Gastrocnemius medialis (tissue), 4 donors: ENCODE results near the gene DKK1. TPM values are rescaled to one million over a fixed set of nuclear protein-coding genes. Genes with fewer than 3 reads are reported as not detected.

Source experiments
- ATAC-seq, 2 donors: fragments of 150-250 bp; one replicate each; pipeline ENCODE4 v1.9.1; 2016
- DNase-seq, 2 donors: peaks; one replicate each; pipeline ENCODE4 v3.0.0-alpha.2; 2019
- H3K27ac ChIP-seq, 4 donors: fragments of 200-600 bp; sonication (generic); 1 replicate in 1 of 4; 2 replicates in 3 of 4; pipeline ENCODE4 v1.5.1; 2016 to 2018; ENCODE audit warnings: mild to moderate bottlenecking in 2 of 4, moderate library complexity in 1 of 4
- H3K27me3 ChIP-seq, 3 donors: fragments of 200-600 bp; sonication (generic) in 2 of 3; 1 replicate in 1 of 3; 2 replicates in 2 of 3; pipeline versions ENCODE4 v1.5.1 to v1.6.0; 2016 to 2019; ENCODE audit warnings: mild to moderate bottlenecking in 1 of 3, moderate library complexity in 1 of 3
- H3K36me3 ChIP-seq, 2 donors: fragments of 200-600 bp; sonication (generic) in 1 of 2; one replicate each; pipeline ENCODE4 v1.5.1; 2017 to 2018
- H3K4me1 ChIP-seq, 2 donors: fragments of 200-600 bp; sonication (generic) in 1 of 2; one replicate each; pipeline ENCODE4 v1.5.1; 2016 to 2017; ENCODE audit warnings: mild to moderate bottlenecking in 2 of 2
- H3K4me3 ChIP-seq, 4 donors: fragments of 200-600 bp; sonication (generic) in 3 of 4; 1 replicate in 1 of 4; 2 replicates in 3 of 4; pipeline ENCODE4 v1.5.1; 2016 to 2019; ENCODE audit warnings: mild to moderate bottlenecking in 2 of 4
- H3K9me3 ChIP-seq, 3 donors: fragments of 200-600 bp; sonication (generic) in 2 of 3; 1 replicate in 1 of 3; 2 replicates in 2 of 3; pipeline ENCODE4 v1.5.1; 2016 to 2019
- CTCF ChIP-seq, 5 experiments: fragments of 450-650 bp in 3 of 5; fragments of 200-600 bp in 2 of 5; sonication (generic) in 2 of 5; IDR thresholded peaks in 4 of 5; conservative IDR thresholded peaks in 1 of 5; 1 replicate in 4 of 5; 2 replicates in 1 of 5; pipeline ENCODE4 v1.5.1; 2016 to 2019; ENCODE audit warnings: antibody characterized with exemption in 5 of 5, mild to moderate bottlenecking in 3 of 5, moderate library complexity in 3 of 5
- POLR2A ChIP-seq, 2 donors: fragments of 450-650 bp; IDR thresholded peaks; one replicate each; pipeline ENCODE4 v1.6.1; 2017; ENCODE audit warnings: antibody characterized with exemption in 2 of 2, mild to moderate bottlenecking in 2 of 2, moderate library complexity in 2 of 2
- in situ Hi-C, 4 donors: fragments of 200-750 bp; cut with MboI; loops; one replicate each; pipeline versions ENCODE4 v1.15.0 to v1.8.0; 2017; ENCODE audit warnings: low sequenced_read_pairs in 4 of 4
- intact Hi-C: fragments of 100-400 bp; cut with DNase I; formaldehyde crosslinking; loops from one replicate; pipeline ENCODE4 v1.15.1; 2023; ENCODE audit warnings: low total_unique reads
- total RNA-seq, 4 donors: library from RNA; depleted of rRNA; stranded (reverse); fragments of >200 nt; gene quantifications; one replicate each; pipeline versions ENCODE4 v1.1.0 to v1.2.3, GENCODE V29; 2016

DKK1 gene
- total RNA-seq, 4 donors from 2014 or later, result 0.78 TPM; not detected in 3

- Histone ChIP-seq H3K27ac (no peak overlapping the region), H3K9me3 (no peaks in the 10 kb centered on the region), H3K4me3 (no peak overlapping the region), H3K36me3 (no peaks in the 10 kb centered on the region), H3K4me1 (peaks cover 5 to 11% of the 10 kb centered on the region in 2 donors), H3K27me3 (no peaks in the 10 kb centered on the region)
- in situ Hi-C loops (no loop called here), intact Hi-C loops (no loop called here)
- no peak for TF ChIP-seq CTCF (IDR thresholded peaks at IDR 0.05 in 4 of 5, conservative IDR thresholded peaks at IDR 0.05 in 1 of 5)
- no peak for TF ChIP-seq POLR2A (IDR thresholded peaks at IDR 0.05)
- no peak for ATAC-seq
- no peak for DNase-seq
Observed at GRCh38 chr10:52300599-52301277, 13.3 kb upstream of the DKK1 start.

GRCh38 chr10:52308251-52309031 lies 5.6 kb upstream of the DKK1 start:
- H3K27me3 ChIP-seq, result peaks cover 0 to 3% (median 0%) of the 10 kb centered on the region in 3 donors
- H3K9me3 ChIP-seq, result no peaks in the 10 kb centered on the region
- peaks cover 5 to 10% of the 10 kb centered on the region in 2 donors for H3K4me1 ChIP-seq
- DNase-seq, result peak; percentile 30 to 43
- TF ChIP-seq POLR2A (IDR thresholded peaks at IDR 0.05), result no peak
- peak; percentile 35 to 75 (median 58) for TF ChIP-seq CTCF (IDR thresholded peaks at IDR 0.05 in 4 of 5, conservative IDR thresholded peaks at IDR 0.05 in 1 of 5)
- intact Hi-C loops, result loop anchor here (2.0 kb wide), 1 partner anchor 180 kb away; no protein-coding TSS in a partner anchor
- H3K36me3 ChIP-seq, result no peaks in the 10 kb centered on the region
- peak; percentile 87 to 89 for ATAC-seq
- in situ Hi-C loops, result loop anchor here in 1 of 4 donors (5.0 kb wide), 1 partner anchor 179 kb away; no protein-coding TSS in a partner anchor
- peak overlapping the region in 1 of 4 donors; percentile 40 for H3K27ac ChIP-seq
- peak overlapping the region; percentile 49 to 72 (median 64) for H3K4me3 ChIP-seq

GRCh38 chr10:52312942-52313255 lies 1.2 kb upstream of the DKK1 start:
- Histone ChIP-seq H3K4me1 (peaks cover 8 to 23% of the 10 kb centered on the region in 2 donors), H3K36me3 (no peaks in the 10 kb centered on the region), H3K4me3 (peak overlapping the region; percentile 61 to 75 (median 68)), H3K9me3 (no peaks in the 10 kb centered on the region), H3K27ac (no peak overlapping the region), H3K27me3 (peaks cover 0 to 7% (median 0%) of the 10 kb centered on the region in 3 donors)
- DNase-seq (no peak), ATAC-seq (no peak)
- in situ Hi-C loops (loop anchor here in 3 of 4 donors (5.0 to 10.0 kb wide), 2 partner anchors 172 to 174 kb away; no protein-coding TSS in a partner anchor), intact Hi-C loops (loop anchor here (10.0 kb wide), 1 partner anchor 342 kb away; no protein-coding TSS in a partner anchor)
- TF ChIP-seq CTCF (IDR thresholded peaks at IDR 0.05 in 4 of 5, conservative IDR thresholded peaks at IDR 0.05 in 1 of 5), result no peak
- no peak for TF ChIP-seq POLR2A (IDR thresholded peaks at IDR 0.05)

- H3K4me1 ChIP-seq, result peaks cover 8 to 21% of the 10 kb centered on the region in 2 donors
- H3K9me3 ChIP-seq, result no peaks in the 10 kb centered on the region
- ATAC-seq (peak in 1 of 2 donors; percentile 10), DNase-seq (no peak)
- TF ChIP-seq POLR2A (IDR thresholded peaks at IDR 0.05), result no peak
- TF ChIP-seq CTCF (IDR thresholded peaks at IDR 0.05 in 4 of 5, conservative IDR thresholded peaks at IDR 0.05 in 1 of 5), result no peak
- peaks cover 0 to 7% (median 0%) of the 10 kb centered on the region in 3 donors for H3K27me3 ChIP-seq
- peak overlapping the region; percentile 61 to 75 (median 68) for H3K4me3 ChIP-seq
- intact Hi-C loops, result loop anchor here (10.0 kb wide), 1 partner anchor 341 kb away; no protein-coding TSS in a partner anchor
- H3K27ac ChIP-seq, result no peak overlapping the region
- no peaks in the 10 kb centered on the region for H3K36me3 ChIP-seq
- in situ Hi-C loops, result loop anchor here in 3 of 4 donors (5.0 to 10.0 kb wide), 2 partner anchors 171 to 174 kb away; no protein-coding TSS in a partner anchor
Observed at GRCh38 chr10:52313256-52313932, 687 bp upstream of the DKK1 start.
